ENCODE data around the gene GLOD4.

GLOD4 gene

DNA sequence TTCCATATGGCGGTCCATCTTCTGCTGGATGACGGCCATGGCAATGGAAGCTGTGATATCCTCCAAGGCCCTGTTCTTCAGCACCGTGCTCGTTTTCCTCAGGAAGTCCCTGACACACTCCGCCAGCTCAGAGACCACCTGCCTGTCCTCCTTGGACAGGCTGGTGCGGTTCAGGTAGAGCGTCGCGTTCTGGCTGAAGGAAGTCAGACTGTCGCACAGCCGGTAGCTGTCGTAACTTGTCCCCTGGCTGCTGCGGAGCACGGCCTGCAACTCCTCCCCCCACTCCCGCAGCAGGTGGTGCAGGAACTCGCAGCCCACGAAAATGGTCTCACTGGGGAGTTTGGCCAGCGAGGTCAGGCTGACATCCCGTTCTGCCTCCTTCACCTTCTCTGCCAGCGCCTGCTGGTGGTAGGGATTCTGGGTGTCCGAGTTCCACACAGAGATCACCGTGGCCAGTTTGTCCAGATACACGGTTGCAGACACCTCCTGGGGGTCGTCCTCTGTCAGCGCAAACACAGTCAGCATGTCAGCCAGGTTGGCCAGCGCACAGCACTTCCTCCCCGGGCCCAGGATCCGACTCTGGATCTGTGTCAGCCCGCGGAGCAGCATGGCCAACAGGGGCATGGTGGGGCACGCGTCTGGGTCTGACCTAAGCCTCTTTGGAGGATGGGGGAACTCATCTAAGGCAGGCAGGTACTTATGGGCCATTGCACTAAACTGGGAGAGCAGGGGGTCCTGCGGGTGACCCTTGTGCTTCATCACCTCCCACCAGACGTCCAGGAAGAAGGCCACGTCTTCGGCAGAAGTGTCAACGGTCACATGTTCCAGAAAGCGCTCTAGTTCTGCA is 35.1 kb downstream of the GLOD4 start:
- H3K4me3 ChIP-seq (ENCODE audit: control insufficient read depth, low read depth, low read length), result no peak overlapping the region
- no peak for DNase-seq (ENCODE audit: low read depth)
- TF ChIP-seq, protein P1, sequence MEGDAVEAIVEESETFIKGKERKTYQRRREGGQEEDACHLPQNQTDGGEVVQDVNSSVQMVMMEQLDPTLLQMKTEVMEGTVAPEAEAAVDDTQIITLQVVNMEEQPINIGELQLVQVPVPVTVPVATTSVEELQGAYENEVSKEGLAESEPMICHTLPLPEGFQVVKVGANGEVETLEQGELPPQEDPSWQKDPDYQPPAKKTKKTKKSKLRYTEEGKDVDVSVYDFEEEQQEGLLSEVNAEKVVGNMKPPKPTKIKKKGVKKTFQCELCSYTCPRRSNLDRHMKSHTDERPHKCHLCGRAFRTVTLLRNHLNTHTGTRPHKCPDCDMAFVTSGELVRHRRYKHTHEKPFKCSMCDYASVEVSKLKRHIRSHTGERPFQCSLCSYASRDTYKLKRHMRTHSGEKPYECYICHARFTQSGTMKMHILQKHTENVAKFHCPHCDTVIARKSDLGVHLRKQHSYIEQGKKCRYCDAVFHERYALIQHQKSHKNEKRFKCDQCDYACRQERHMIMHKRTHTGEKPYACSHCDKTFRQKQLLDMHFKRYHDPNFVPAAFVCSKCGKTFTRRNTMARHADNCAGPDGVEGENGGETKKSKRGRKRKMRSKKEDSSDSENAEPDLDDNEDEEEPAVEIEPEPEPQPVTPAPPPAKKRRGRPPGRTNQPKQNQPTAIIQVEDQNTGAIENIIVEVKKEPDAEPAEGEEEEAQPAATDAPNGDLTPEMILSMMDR (IDR thresholded peaks at IDR 0.05; ENCODE audit: control insufficient read depth, insufficient read depth, low read depth, low read length, missing control alignments), result no peak

DNA sequence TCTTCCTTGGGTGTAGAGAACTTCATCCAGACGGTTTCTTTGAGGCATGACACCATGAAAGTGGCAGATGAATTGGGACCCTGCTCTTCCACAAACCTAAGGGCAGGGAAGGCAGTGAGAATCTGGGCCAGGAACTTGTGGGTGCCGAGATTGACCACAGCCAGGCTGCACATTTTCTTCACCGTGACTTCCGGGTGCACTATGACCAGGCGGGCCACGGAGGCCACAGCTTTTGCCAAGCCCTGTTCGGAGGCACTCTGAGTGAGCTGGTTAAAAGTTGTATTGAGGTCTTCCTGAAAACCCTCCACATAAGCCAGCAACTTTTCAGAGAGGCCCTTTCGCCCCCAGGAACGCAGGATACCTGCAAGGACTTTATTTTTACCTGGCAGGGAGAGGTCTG is 35.9 kb downstream of the GLOD4 start:
- TF ChIP-seq, protein P1 (IDR thresholded peaks at IDR 0.05; ENCODE audit: control insufficient read depth, insufficient read depth, low read depth, low read length, missing control alignments), result no peak
- no peak overlapping the region for H3K4me3 ChIP-seq (ENCODE audit: control insufficient read depth, low read depth, low read length)
- DNase-seq (ENCODE audit: low read depth), result no peak

DNA sequence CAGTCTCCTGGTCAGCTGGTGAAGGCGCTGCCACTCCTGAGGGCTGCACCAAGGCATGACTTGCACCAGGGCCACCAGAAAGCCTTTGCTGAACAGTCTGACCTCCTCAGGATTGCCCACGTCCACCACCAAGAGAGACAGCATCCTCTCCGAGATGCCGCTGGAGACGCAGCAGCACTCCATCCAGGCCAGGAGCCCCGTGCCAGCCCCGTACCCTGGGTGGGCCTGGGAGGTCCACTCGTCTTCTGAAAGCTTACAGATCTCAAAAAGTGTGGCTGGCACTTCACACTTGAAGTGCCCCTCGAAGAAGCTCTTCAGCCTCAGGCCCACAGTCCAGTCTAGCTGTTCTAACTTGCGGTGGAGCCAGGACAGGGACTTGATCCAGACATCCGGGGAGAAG is 36.7 kb downstream of the GLOD4 start:
- no peak for DNase-seq (ENCODE audit: low read depth)
- TF ChIP-seq, protein P1 (IDR thresholded peaks at IDR 0.05; ENCODE audit: control insufficient read depth, insufficient read depth, low read depth, low read length, missing control alignments), result no peak
- H3K4me3 ChIP-seq (ENCODE audit: control insufficient read depth, low read depth, low read length), result no peak overlapping the region

DNA sequence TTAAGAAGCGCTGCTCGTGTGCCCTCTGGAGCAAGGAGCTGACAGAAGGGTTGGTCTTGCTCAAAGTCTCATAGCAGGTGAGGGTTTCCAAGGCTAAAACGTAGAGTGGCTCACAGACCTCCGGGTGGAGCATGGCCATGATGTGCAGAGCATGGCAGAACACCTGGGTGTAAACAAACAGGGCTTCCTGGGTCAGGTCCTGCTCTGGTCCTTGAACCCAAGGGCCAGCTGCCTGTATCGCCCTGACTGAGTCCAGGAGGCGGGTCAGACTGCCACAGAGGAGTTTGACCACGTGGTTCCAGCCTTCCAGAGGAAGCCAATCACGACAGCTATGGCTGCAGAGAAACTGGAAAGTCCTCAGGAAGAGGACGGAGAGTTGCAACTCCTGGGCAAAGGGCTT is 37.1 kb downstream of the GLOD4 start:
- no peak overlapping the region for H3K4me3 ChIP-seq (ENCODE audit: control insufficient read depth, low read depth, low read length)
- TF ChIP-seq, protein P1 (IDR thresholded peaks at IDR 0.05; ENCODE audit: control insufficient read depth, insufficient read depth, low read depth, low read length, missing control alignments), result no peak
- no peak for DNase-seq (ENCODE audit: low read depth)

DNA sequence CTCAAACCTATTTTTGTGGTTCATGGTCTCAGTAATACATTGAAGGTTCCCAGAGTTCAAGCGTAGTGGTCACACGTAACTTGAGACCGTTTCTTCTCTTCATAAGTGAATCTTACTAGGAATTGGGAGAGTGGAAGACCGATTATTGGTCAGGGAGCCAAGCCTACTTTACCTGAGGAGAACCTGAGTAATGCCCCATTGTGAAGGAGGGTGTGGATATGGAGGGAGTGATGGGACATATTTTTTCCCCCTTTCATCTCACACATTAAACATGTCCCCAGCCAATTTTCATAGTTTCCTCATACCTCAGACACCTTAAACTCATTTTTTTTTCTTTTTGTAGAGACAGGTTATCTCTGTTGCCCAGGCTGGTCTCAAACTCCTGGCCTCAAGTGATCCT is 38.9 kb downstream of the GLOD4 start:
- no peak overlapping the region for H3K4me3 ChIP-seq (ENCODE audit: control insufficient read depth, low read depth, low read length)
- TF ChIP-seq, protein P1 (IDR thresholded peaks at IDR 0.05; ENCODE audit: control insufficient read depth, insufficient read depth, low read depth, low read length, missing control alignments), result no peak

DNA sequence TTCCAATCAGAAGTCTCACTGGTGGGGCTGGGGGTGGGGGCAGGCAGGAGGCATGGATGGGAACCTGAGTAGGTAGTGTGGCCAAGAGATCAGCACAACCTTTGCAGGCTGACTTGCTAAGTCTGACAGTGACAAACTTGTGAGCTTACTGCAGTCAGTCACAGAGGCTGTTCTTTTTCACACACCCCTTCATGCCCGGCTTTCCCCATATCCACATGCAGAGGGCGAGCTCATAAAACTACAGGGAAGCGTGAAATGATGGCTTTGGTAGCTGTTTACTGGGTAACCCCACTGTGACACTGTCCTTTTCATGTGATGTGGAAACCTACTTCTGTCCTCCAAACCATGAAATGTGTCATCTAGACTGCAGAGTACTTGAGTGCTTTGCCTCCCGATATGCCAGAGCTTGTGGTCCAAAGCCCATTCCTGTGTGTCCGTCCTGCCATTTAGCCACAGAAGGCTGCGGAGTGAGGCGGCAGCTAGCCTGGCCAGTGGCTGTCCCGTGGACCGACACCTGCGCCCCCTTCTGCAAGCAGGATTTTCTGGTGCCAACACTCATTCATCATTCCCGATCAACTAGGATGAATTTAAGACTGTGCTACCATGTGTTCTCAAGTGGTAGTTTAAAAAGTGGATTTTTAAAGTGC is 39.8 kb downstream of the GLOD4 start:
- TF ChIP-seq, protein P1 (IDR thresholded peaks at IDR 0.05; ENCODE audit: control insufficient read depth, insufficient read depth, low read depth, low read length, missing control alignments), result no peak
- no peak for DNase-seq (ENCODE audit: low read depth)
- H3K4me3 ChIP-seq (ENCODE audit: control insufficient read depth, low read depth, low read length), result no peak overlapping the region

More for the DNA sequence above, 38.9 kb downstream of the GLOD4 start:
- no peak for DNase-seq (ENCODE audit: low read depth)

All from AG09309 (cell line).